Fibroblast of lung (primary cell): ENCODE measurements around the gene ZNF646. TPM values are rescaled to one million over a fixed set of nuclear protein-coding genes. Genes with fewer than 3 reads are reported as not detected.

Source experiments
- DNase-seq, 2 donors: peaks; one replicate each; pipeline versions ENCODE4 v3.0.0 to v3.0.0-alpha.2; 2010; ENCODE audit warnings: low read depth in 2 of 2
- H2AFZ ChIP-seq: 2 replicates; pipeline ENCODE4 v1.5.1; 2012; ENCODE audit warnings: low read length, control low read depth, inconsistent platforms
- H3K27ac ChIP-seq: 2 replicates; pipeline ENCODE4 v1.5.1; 2011; ENCODE audit warnings: low read length, control low read depth; ENCODE audit not compliant: insufficient read depth
- H3K27me3 ChIP-seq: 2 replicates; pipeline ENCODE4 v1.5.1; 2011; ENCODE audit warnings: mild to moderate bottlenecking, low read length; ENCODE audit not compliant: control insufficient read depth, insufficient read depth
- H3K36me3 ChIP-seq: 2 replicates; pipeline ENCODE4 v1.5.1; 2011; ENCODE audit warnings: low read length; ENCODE audit not compliant: control insufficient read depth, insufficient read depth
- H3K4me1 ChIP-seq: 2 replicates; pipeline ENCODE4 v1.5.1; 2011; ENCODE audit warnings: low read length; ENCODE audit not compliant: control insufficient read depth, insufficient read depth; ENCODE audit errors: extremely low read depth
- H3K4me2 ChIP-seq: 2 replicates; pipeline ENCODE4 v1.5.1; 2011; ENCODE audit warnings: low read length, control low read depth; ENCODE audit not compliant: insufficient read depth; ENCODE audit errors: extremely low read depth
- H3K4me3 ChIP-seq, 4 experiments: fragments of 200-600 bp in 1 of 4; sonication (generic) in 1 of 4; replicated peaks in 1 of 4; 2 replicates each; pipeline ENCODE4 v1.5.1; 2011 to 2016; ENCODE audit warnings: low read length in 4 of 4, low read depth in 3 of 4, mild to moderate bottlenecking in 3 of 4, control low read depth in 2 of 4, inconsistent platforms in 1 of 4, mixed read lengths in 1 of 4; ENCODE audit not compliant: insufficient read depth in 1 of 4; ENCODE audit errors: control extremely low read depth in 1 of 4
- H3K79me2 ChIP-seq: 2 replicates; pipeline ENCODE4 v1.5.1; 2012; ENCODE audit warnings: mild to moderate bottlenecking, low read length, inconsistent platforms; ENCODE audit not compliant: control insufficient read depth, insufficient read depth
- H3K9ac ChIP-seq: 2 replicates; pipeline ENCODE4 v1.5.1; 2011; ENCODE audit warnings: mild to moderate bottlenecking, low read length, control low read depth; ENCODE audit not compliant: insufficient read depth
- H3K9me3 ChIP-seq: 2 replicates; pipeline ENCODE4 v1.5.1; 2012; ENCODE audit warnings: low read depth, low read length; ENCODE audit not compliant: control insufficient read depth, insufficient read depth
- H4K20me1 ChIP-seq: 2 replicates; pipeline ENCODE4 v1.5.1; 2011; ENCODE audit warnings: low read length; ENCODE audit not compliant: control insufficient read depth, insufficient read depth; ENCODE audit errors: extremely low read depth
- EZH2 ChIP-seq: IDR thresholded peaks from 2 replicates; pipeline ENCODE4 v1.5.1; 2012; ENCODE audit warnings: low read length, control low read depth, mild to moderate bottlenecking; ENCODE audit errors: missing control alignments
- polyA plus RNA-seq, 2 donors: library from polyadenylated mRNA; depleted of rRNA in 1 of 2; stranded (reverse) in 1 of 2; unstranded in 1 of 2; fragments of >200 nt; gene quantifications; 2 replicates each; pipeline ENCODE4 v1.2.1, GENCODE V29; 2011 to 2012; ENCODE audit warnings: missing spikeins in 1 of 2
- total RNA-seq: library from RNA; depleted of rRNA; stranded (reverse); fragments of >200 nt; gene quantifications from 2 replicates; pipeline ENCODE4 v1.2.1, GENCODE V29; 2014
- TF ChIP-seq, protein P1 (sequence below), 2 donors: IDR thresholded peaks in 1 of 2; conservative IDR thresholded peaks in 1 of 2; 1 replicate in 1 of 2; 2 replicates in 1 of 2; pipeline ENCODE4 v1.5.1; 2011 to 2012; ENCODE audit warnings: low read length in 2 of 2, control low read depth in 1 of 2, inconsistent platforms in 1 of 2, low read depth in 1 of 2, mild to moderate bottlenecking in 1 of 2

The ZNF646 gene
- total and polyA plus RNA-seq, 2 donors (not counting 1 experiment from before 2014, with no cell fraction given), result 2.6 to 13.2 TPM

DNA sequence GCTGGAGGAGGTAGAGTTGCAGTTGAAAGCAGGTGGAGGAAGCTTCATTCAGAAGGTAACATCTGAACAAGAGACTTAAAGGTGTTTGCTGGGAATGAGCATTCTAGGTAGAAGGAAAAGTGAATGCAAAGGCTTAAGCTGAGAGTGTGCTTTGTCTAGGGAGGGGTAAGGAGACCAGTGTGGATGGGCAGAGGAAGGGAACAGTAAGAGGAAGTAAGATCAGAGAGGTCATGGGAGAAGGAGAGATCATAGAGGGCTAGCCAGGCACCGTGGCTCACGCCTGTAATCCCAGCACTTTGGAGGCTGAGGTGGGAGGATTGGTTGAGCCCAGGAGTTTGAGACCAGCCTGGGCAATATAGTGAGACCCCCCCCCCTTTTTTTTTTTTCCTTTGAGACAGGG is 37.5 kb upstream of the ZNF646 start:
- Histone ChIP-seq H3K36me3 (peaks cover 15% of the 10 kb centered on the region), H3K27ac (no peak overlapping the region), H2AFZ (no peak overlapping the region), H3K9ac (no peak overlapping the region), H3K9me3 (no peaks in the 10 kb centered on the region), H3K4me2 (no peak overlapping the region), H3K27me3 (no peaks in the 10 kb centered on the region), H3K4me3 (no peak overlapping the region), H3K79me2 (peaks cover 12% of the 10 kb centered on the region), H3K4me1 (peaks cover 2% of the 10 kb centered on the region), H4K20me1 (peaks cover 2% of the 10 kb centered on the region)
- no peak for TF ChIP-seq EZH2
- TF ChIP-seq, protein P1, sequence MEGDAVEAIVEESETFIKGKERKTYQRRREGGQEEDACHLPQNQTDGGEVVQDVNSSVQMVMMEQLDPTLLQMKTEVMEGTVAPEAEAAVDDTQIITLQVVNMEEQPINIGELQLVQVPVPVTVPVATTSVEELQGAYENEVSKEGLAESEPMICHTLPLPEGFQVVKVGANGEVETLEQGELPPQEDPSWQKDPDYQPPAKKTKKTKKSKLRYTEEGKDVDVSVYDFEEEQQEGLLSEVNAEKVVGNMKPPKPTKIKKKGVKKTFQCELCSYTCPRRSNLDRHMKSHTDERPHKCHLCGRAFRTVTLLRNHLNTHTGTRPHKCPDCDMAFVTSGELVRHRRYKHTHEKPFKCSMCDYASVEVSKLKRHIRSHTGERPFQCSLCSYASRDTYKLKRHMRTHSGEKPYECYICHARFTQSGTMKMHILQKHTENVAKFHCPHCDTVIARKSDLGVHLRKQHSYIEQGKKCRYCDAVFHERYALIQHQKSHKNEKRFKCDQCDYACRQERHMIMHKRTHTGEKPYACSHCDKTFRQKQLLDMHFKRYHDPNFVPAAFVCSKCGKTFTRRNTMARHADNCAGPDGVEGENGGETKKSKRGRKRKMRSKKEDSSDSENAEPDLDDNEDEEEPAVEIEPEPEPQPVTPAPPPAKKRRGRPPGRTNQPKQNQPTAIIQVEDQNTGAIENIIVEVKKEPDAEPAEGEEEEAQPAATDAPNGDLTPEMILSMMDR (conservative IDR thresholded peaks at IDR 0.05 in 1 of 2, IDR thresholded peaks at IDR 0.05 in 1 of 2; ENCODE audit: low read depth in 1 of 2, low read length in 2 of 2), result no peak
- no peak for DNase-seq

DNA sequence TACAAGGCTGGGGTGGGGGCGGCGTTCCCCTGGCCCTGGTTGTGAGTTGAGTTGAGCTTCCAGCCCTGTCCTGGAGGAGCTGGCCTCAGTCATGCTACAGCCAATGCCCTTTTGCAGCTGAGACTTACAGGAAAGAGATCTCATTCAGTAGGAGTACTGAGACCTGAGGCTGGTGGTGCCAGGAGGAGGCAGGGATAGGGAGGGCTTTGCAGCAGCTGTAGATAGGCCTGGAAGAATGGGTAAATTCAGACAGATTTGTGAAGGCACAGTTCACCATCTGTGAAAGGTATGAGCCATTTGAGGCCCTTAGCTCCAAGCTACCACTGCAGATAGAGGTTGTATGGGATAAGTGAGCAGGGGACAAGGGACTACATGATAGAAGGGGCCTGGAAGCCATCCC is 35.2 kb upstream of the ZNF646 start:
- no peak for DNase-seq
- no peak overlapping the region for H2AFZ ChIP-seq

DNA sequence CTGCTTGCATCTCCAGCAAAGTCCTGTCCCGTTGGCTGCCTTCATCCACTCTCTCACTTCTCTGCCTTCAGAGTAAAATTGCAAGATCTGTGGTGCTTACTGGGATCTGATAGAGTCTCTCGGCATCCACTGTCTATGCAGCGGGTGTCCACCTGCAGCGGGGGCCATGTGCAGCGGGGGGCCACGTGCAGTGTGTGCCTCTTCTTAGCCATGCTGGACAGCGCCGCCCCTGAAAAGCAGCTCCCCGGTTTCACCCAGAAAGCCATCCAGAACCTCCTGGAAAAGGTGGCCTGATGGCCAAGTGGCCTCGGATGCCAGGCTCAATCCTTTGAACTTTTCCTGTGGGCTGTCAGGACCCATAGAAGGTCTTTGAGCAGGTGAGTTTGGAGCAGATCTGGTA is 31.4 kb upstream of the ZNF646 start:
- Histone ChIP-seq H3K9ac (no peak overlapping the region), H3K36me3 (peaks cover 18% of the 10 kb centered on the region), H3K79me2 (no peaks in the 10 kb centered on the region), H3K4me3 (no peak overlapping the region), H2AFZ (no peak overlapping the region), H3K9me3 (no peaks in the 10 kb centered on the region), H3K27ac (no peak overlapping the region), H4K20me1 (no peaks in the 10 kb centered on the region), H3K4me1 (no peaks in the 10 kb centered on the region), H3K27me3 (no peaks in the 10 kb centered on the region), H3K4me2 (no peak overlapping the region)
- TF ChIP-seq, protein P1 (conservative IDR thresholded peaks at IDR 0.05 in 1 of 2, IDR thresholded peaks at IDR 0.05 in 1 of 2; ENCODE audit: low read depth in 1 of 2, low read length in 2 of 2), result no peak
- no peak for TF ChIP-seq EZH2
- no peak for DNase-seq

More for the DNA sequence above, 35.2 kb upstream of the ZNF646 start:
- no peak overlapping the region for H3K27ac ChIP-seq
- no peak overlapping the region for H3K4me3 ChIP-seq
- no peaks in the 10 kb centered on the region for H3K9me3 ChIP-seq
- H3K4me2 ChIP-seq, result no peak overlapping the region
- peaks cover 2% of the 10 kb centered on the region for H4K20me1 ChIP-seq
- H3K9ac ChIP-seq, result no peak overlapping the region
- H3K79me2 ChIP-seq, result peaks cover 8% of the 10 kb centered on the region
- no peak for TF ChIP-seq EZH2
- H3K27me3 ChIP-seq, result no peaks in the 10 kb centered on the region
- H3K4me1 ChIP-seq, result peaks cover 2% of the 10 kb centered on the region
- H3K36me3 ChIP-seq, result peaks cover 28% of the 10 kb centered on the region
